HG03354 (cell line): Measurements from ENCODE around the gene TMA7B.

Experiments used
- ATAC-seq: cut with Tn5 transposase; IDR thresholded peaks from one replicate; pipeline ENCODE4 v1.9.1; 2021; ENCODE audit warnings: mild to moderate bottlenecking; ENCODE audit not compliant: unreplicated experiment, poor library complexity, severe bottlenecking

Gene TMA7B

GRCh38 chr22:39959640-39960447 lies at the start of gene TMA7B:
Gene TMA7B (plus strand): TSS chr22:39960397. CDS start chr22:39964375, 3,978 bp downstream.
- ATAC-seq = no peak

DNA sequence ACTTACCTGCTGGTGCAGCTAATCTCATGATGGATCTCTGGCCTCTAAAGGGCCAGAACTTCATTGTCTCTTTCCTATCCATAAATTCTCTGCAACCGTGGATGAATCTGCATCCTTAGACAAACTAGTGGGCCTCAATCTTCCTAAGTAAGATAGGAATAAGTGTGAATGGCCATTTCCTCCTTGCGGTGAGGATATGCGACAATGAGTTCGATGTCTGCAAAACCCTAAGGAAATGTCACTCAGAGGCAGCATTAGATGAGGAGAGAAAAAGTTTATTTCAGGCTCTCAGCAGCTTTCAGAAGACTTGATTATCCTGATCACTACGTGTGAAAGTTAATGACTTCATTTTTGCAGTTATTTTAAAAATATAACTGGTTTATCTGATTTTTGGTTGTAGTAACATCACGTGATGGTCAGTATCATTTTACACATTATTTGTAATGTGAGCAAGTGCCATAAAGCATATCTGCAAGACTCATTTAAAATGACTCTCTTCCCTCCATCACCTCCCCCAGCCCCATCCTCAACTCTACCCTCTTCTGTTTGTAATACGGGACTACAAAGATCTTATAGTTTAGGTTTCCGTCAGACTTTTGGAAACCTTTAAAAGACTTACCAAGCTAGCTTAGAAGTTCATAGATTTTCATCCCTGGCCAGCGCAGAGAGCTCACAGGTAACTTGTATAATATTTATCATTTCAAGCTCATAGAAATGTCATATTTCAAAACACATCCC lies 49.2 kb upstream of the TMA7B start:
- no peak for ATAC-seq

DNA sequence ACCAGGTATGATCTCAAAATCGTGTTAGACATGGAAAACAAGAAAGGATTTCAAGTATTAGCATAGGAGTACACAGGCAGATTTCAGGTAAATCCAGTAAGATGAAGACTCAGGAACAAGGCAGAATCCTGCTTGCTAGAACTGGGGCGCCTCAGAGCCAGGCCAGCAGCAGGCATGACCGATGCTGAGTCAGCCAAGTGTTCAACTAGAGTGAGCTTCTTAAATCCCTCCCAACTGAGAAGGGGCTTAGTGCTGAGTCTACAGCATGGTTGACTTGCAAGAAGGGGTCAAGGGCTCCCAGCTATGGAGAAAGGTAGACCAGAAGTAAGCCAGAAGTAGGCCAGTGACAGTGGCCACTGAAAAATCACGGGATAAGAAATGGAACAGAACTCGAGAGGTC lies 46.9 kb upstream of the TMA7B start:
- no peak for ATAC-seq

DNA sequence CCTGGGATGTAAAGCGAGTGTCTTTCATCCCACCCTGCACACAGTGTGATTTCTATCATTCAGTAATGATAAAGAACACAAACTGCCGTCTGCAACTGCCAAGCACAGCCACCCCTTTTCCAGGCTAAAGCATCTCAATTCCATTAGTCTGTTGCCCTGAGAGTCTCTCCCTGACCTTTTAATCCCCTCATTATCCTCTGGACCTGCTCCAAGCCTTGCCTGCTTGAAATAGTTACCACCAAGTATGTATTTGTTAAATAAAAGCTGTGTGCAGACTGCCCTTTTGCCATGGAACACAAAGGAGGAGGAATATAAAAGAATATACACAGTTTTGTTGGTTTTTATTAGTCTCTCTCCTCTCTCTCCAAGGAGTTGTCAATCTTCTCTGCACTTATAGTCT lies 46.3 kb upstream of the TMA7B start:
- no peak for ATAC-seq

- no peak for ATAC-seq
These were observed 45.6 kb upstream of the TMA7B start for GRCh38 chr22:39914584-39914983.

- ATAC-seq = no peak
These were observed 44.9 kb upstream of the TMA7B start for GRCh38 chr22:39915295-39915726.

GRCh38 chr22:39916496-39916895 lies 43.7 kb upstream of the TMA7B start:
- no peak for ATAC-seq

- no peak for ATAC-seq
These were observed 43.0 kb upstream of the TMA7B start for GRCh38 chr22:39917197-39917643.

GRCh38 chr22:39917776-39918495 lies 42.3 kb upstream of the TMA7B start:
- no peak for ATAC-seq

GRCh38 chr22:39920134-39920743 lies 40.0 kb upstream of the TMA7B start:
- no peak for ATAC-seq

DNA sequence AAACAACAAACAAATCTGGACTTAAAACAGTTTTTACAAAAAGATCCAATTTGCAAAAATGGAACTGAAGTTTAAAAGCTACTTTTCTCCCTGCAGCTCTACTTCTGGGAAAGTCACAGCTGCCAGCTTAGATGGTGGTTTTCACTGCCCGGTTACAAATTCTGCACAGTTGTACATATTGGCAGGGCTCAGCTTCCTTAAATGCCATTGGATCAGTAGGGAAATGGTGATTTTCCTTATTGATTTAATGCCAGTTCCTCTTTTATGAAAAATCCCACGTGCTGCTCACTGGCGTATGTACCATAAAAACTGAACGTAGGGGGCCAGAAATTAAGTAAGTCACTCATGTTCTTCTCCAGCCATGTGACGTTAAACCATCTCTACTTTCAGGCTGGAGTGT lies 36.5 kb upstream of the TMA7B start:
- ATAC-seq = no peak

DNA sequence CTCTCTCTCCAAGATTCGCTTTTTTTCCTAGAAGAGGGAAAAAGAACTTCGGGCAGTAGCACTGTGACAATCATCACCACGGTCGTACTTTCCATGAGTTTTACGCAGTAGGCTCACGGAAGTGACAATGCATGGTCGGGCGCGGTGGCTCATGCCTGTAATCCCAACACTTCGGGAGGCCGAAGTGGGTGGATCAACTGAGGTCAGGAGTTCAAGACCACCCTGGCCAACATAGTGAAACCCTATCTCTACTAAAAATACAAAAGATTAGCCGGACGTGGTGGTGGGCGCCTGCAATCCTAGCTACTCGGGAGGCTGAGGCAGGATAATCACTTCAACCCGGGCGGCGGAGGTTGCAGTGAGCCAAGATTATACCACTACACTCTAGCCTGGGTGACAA lies 35.9 kb upstream of the TMA7B start:
- no peak for ATAC-seq

DNA sequence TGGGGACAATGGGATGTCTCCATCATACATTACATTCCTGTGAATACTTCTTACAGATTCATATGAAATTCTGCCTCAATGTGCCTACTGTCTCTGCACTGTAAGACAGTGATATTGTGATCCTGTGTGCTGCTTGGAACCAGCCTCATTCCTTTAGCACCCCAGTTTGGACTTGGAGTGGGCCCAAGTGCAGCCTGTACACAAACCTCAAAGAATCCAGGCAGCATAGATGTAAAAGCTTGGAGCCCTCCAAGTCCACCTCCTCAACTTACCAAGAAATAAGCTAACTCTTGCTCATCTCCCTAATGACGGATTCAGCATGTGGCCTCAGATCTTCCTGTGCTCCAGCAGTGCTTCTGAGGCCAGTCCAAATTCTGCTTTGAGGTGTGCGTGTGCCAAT lies 34.9 kb upstream of the TMA7B start:
- no peak for ATAC-seq

- no peak for ATAC-seq
These were observed 34.1 kb upstream of the TMA7B start for GRCh38 chr22:39925909-39926679.

DNA sequence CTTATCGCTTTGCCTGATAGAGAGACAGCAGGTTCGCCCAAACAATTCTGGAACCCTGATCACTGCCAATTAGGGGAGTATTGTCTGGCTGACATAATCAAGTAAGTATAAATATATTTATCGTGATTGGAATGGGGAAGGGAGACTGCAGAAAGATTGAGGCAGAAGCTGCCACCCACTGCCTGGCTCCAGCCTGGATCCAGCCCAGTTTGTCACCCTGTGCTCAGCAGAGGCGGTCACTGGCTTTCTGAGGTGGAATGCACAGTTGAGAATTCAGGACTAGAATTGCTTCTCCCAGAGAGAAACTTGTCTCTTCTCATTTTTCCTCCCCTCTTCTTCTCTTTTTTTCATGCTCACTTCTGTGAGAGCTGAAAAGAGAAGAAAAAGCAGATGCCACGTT lies 33.4 kb upstream of the TMA7B start:
- no peak for ATAC-seq

- ATAC-seq = no peak
These were observed 32.7 kb upstream of the TMA7B start for GRCh38 chr22:39927544-39927943.

DNA sequence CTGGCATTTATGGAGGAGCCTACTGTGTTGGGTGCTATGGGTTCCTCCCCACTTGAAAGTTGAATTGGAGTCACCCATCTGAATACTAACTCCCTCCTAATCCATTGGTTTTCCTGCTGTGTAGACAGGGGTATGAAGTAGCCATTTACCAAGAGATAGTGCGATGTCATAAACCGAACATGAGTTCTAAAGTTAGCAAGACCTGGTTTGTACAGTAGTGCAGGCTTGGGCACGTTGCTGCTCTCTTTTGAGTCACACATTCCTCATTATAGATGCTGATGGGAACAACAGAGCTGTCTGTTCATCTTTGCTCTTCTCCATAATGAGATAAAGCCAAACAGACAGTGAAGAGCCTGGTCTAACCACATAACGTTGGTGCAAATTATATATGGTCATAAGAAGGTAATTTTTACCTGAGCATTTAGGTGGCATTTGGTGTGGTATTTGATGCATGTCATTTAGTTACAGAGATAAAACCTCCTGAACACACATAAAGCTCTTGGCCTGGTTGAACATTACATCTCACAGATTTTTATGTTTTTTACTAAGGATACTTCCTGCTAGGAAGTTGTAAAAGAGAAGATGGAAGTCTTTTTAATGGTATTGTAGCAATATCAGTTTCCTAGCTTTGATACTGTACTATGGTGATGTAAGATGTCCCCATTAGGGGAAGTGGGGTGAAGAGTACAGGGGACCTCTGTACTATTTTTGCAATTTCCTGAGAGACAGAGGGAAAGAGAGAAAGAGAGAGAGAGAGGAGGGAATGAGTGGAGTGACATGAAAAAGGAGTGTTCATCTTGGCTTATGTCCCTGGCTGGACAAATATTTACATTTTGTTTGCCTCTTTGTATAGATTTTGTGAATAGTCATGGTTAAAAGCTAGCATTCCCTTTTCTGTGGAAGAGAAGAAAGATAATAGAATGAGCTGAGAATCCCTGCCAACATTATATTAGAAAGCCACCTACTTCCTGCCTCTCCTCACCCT lies 31.4 kb upstream of the TMA7B start:
- no peak for ATAC-seq

GRCh38 chr22:39931251-39931650 lies 28.9 kb upstream of the TMA7B start:
- ATAC-seq = no peak
